ENCODE results near the gene AP1M2.

AP1M2 gene

DNA sequence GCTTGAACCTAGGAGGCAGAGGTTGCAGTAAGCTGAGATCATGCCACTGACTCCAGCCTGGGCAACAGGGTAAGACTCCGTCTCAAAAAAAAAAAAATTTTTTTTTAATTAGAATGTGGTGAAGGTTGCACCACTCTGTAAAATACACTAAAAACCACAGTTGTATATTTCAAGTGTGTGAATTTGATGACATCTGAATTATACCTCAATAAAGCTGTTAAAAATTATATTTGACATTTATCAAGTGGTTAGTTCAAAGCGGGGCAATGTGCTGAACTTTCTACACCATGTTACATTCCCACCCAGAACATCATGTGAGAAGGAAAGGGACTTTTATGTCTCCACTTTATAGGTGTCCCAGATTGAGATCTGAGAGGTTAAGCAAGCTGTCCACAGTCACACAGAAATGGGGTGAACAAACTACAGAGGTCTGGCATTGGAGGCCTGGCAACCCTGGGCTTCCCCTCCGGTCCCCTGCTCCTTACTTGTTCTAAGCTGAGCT lies 63.9 kb downstream of the AP1M2 start:
- TF ChIP-seq, protein P1, sequence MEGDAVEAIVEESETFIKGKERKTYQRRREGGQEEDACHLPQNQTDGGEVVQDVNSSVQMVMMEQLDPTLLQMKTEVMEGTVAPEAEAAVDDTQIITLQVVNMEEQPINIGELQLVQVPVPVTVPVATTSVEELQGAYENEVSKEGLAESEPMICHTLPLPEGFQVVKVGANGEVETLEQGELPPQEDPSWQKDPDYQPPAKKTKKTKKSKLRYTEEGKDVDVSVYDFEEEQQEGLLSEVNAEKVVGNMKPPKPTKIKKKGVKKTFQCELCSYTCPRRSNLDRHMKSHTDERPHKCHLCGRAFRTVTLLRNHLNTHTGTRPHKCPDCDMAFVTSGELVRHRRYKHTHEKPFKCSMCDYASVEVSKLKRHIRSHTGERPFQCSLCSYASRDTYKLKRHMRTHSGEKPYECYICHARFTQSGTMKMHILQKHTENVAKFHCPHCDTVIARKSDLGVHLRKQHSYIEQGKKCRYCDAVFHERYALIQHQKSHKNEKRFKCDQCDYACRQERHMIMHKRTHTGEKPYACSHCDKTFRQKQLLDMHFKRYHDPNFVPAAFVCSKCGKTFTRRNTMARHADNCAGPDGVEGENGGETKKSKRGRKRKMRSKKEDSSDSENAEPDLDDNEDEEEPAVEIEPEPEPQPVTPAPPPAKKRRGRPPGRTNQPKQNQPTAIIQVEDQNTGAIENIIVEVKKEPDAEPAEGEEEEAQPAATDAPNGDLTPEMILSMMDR (IDR thresholded peaks at IDR 0.05; ENCODE audit: low read depth, low read length) = no peak
- Histone ChIP-seq H3K27ac (no peak overlapping the region), H3K27me3 (ENCODE audit: insufficient read depth, low read depth, severe bottlenecking) (no peaks in the 10 kb centered on the region), H3K9me3 (ENCODE audit: severe bottlenecking) (no peaks in the 10 kb centered on the region), H3K4me3 (ENCODE audit: low read depth, low read length) (no peak overlapping the region), H3K36me3 (no peaks in the 10 kb centered on the region)
- DNase-seq = no peak

Measured in WERI-Rb-1 (cell line).